GM18508 (cell line): ENCODE data around the gene HOOK2.

Experiments used
- ATAC-seq: cut with Tn5 transposase; IDR thresholded peaks from one replicate; pipeline ENCODE4 v1.9.1; 2021; ENCODE audit warnings: moderate number of reproducible peaks; ENCODE audit not compliant: insufficient read depth, unreplicated experiment

The HOOK2 gene

GRCh38 chr19:12783849-12784393 is 8.6 kb upstream of the HOOK2 start:
- ATAC-seq = no peak

- ATAC-seq = no peak
Observed at GRCh38 chr19:12783291-12783848, 8.0 kb upstream of the HOOK2 start.

- ATAC-seq = no peak
Observed at GRCh38 chr19:12782424-12783290, 7.3 kb upstream of the HOOK2 start.

- no peak for ATAC-seq
Observed at GRCh38 chr19:12782174-12782423, 6.7 kb upstream of the HOOK2 start.

GRCh38 chr19:12779162-12779993 is 4.0 kb upstream of the HOOK2 start:
- ATAC-seq = no peak

- ATAC-seq = no peak
Observed at GRCh38 chr19:12778905-12779161, 3.5 kb upstream of the HOOK2 start.

GRCh38 chr19:12778017-12778904 is 2.9 kb upstream of the HOOK2 start:
- ATAC-seq = no peak

GRCh38 chr19:12777217-12778016 is 2.1 kb upstream of the HOOK2 start:
- ATAC-seq = no peak

GRCh38 chr19:12773571-12773970 is 1.8 kb downstream of the HOOK2 start:
- ATAC-seq = no peak

- no peak for ATAC-seq
Observed at GRCh38 chr19:12772323-12772722, 3.0 kb downstream of the HOOK2 start.

GRCh38 chr19:12770922-12771321 is 4.4 kb downstream of the HOOK2 start:
- ATAC-seq = no peak

GRCh38 chr19:12769689-12770088 is 5.7 kb downstream of the HOOK2 start:
- no peak for ATAC-seq

- no peak for ATAC-seq
Observed at GRCh38 chr19:12767666-12768065, 7.7 kb downstream of the HOOK2 start.

- no peak for ATAC-seq
Observed at GRCh38 chr19:12767150-12767549, 8.2 kb downstream of the HOOK2 start.

- ATAC-seq = no peak
Observed at GRCh38 chr19:12766051-12766521, 9.3 kb downstream of the HOOK2 start.

- ATAC-seq = no peak
Observed at GRCh38 chr19:12764698-12765097, 10.7 kb downstream of the HOOK2 start.

GRCh38 chr19:12763100-12763499 is 12.3 kb downstream of the HOOK2 start:
- no peak for ATAC-seq

- no peak for ATAC-seq
Observed at GRCh38 chr19:12759686-12760085, 15.7 kb downstream of the HOOK2 start.

GRCh38 chr19:12757544-12758274 is 17.6 kb downstream of the HOOK2 start:
- no peak for ATAC-seq
